Keratinocyte (primary cell): ENCODE measurements around the gene PPTC7. TPM values are rescaled to one million over a fixed set of nuclear protein-coding genes. Genes with fewer than 3 reads are reported as not detected.

ENCODE experiments used
- DNase-seq: peaks from one replicate; pipeline ENCODE4 v3.0.0-alpha.2; 2011; ENCODE audit warnings: low read depth, missing footprints, low spot score
- FAIRE-seq: peaks from 2 replicates; lab custom pipeline; 2011; peaks lifted over from hg19 to GRCh38; lab: Jason Lieb, UNC
- H2AFZ ChIP-seq: 2 replicates; pipeline ENCODE4 v1.6.0; 2012; ENCODE audit warnings: low read length, control low read depth, inconsistent platforms; ENCODE audit not compliant: control insufficient read depth
- H3K27ac ChIP-seq: 2 replicates; pipeline ENCODE4 v1.5.1; 2011; ENCODE audit warnings: low read length; ENCODE audit not compliant: control insufficient read depth, insufficient read depth
- H3K27me3 ChIP-seq: 3 replicates; pipeline ENCODE4 v1.6.0; 2011; ENCODE audit warnings: low read length; ENCODE audit not compliant: control insufficient read depth, insufficient read depth; ENCODE audit errors: extremely low read depth
- H3K36me3 ChIP-seq, 2 experiments: 2 replicates in 1 of 2; 3 replicates in 1 of 2; pipeline ENCODE4 v1.5.1; 2011; ENCODE audit warnings: low read length in 2 of 2, mild to moderate bottlenecking in 1 of 2; ENCODE audit not compliant: control insufficient read depth in 2 of 2, insufficient read depth in 2 of 2; ENCODE audit errors: extremely low read depth in 1 of 2
- H3K4me1 ChIP-seq: 3 replicates; pipeline ENCODE4 v1.5.1; 2011; ENCODE audit warnings: low read length; ENCODE audit not compliant: control insufficient read depth, insufficient read depth; ENCODE audit errors: extremely low read depth
- H3K4me2 ChIP-seq: 3 replicates; pipeline ENCODE4 v1.6.0; 2011; ENCODE audit warnings: low read depth, low read length; ENCODE audit not compliant: control insufficient read depth, insufficient read depth; ENCODE audit errors: extremely low read depth
- H3K4me3 ChIP-seq, 3 experiments: fragments of 200-600 bp in 1 of 3; sonication (generic) in 1 of 3; 2 replicates in 2 of 3; 3 replicates in 1 of 3; pipeline ENCODE4 v1.5.1; 2011 to 2016; ENCODE audit warnings: low read length in 3 of 3, mild to moderate bottlenecking in 3 of 3, control low read depth in 2 of 3, inconsistent platforms in 1 of 3, low read depth in 1 of 3, mixed read lengths in 1 of 3, mixed run types in 1 of 3, moderate library complexity in 1 of 3; ENCODE audit not compliant: control insufficient read depth in 2 of 3, insufficient read depth in 2 of 3; ENCODE audit errors: extremely low read depth in 1 of 3
- H3K79me2 ChIP-seq: 2 replicates; pipeline ENCODE4 v1.6.0; 2012; ENCODE audit warnings: low read length; ENCODE audit not compliant: control insufficient read depth, insufficient read depth
- H3K9ac ChIP-seq: 3 replicates; pipeline ENCODE4 v1.6.0; 2011; ENCODE audit warnings: low read length; ENCODE audit not compliant: control insufficient read depth, insufficient read depth; ENCODE audit errors: extremely low read depth
- H3K9me1 ChIP-seq: 3 replicates; pipeline ENCODE4 v1.6.0; 2011; ENCODE audit warnings: low read length; ENCODE audit not compliant: control insufficient read depth, insufficient read depth; ENCODE audit errors: extremely low read depth
- H3K9me3 ChIP-seq: 2 replicates; pipeline ENCODE4 v1.5.1; 2012; ENCODE audit warnings: low read depth, low read length; ENCODE audit not compliant: control insufficient read depth
- H4K20me1 ChIP-seq: 3 replicates; pipeline ENCODE4 v1.6.0; 2011; ENCODE audit warnings: low read length; ENCODE audit not compliant: control insufficient read depth, insufficient read depth; ENCODE audit errors: extremely low read depth
- EZH2 ChIP-seq: IDR thresholded peaks from one replicate; pipeline ENCODE4 v1.6.1; 2012; ENCODE audit warnings: inconsistent platforms, mild to moderate bottlenecking, low read length, moderate library complexity
- dilution Hi-C: fragments of 300-500 bp; cut with MboI; formaldehyde crosslinking; loops from one replicate; pipeline ENCODE4 v1.7.0; 2020; ENCODE audit warnings: low sequenced_read_pairs; ENCODE audit not compliant: extremely low pct_ligation_motif_present
- polyA plus RNA-seq, 5 experiments: library from polyadenylated mRNA; depleted of rRNA in 3 of 5; stranded (reverse) in 3 of 5; stranded (forward) in 1 of 5; unstranded in 1 of 5; fragments of >200 nt; gene quantifications; 1 replicate in 1 of 5; 2 replicates in 3 of 5; 3 replicates in 1 of 5; pipeline versions ENCODE4 v1.2.1 to v1.2.3, GENCODE V29; 2011 to 2012; ENCODE audit warnings: missing spikeins in 2 of 5, low read depth in 1 of 5, low replicate concordance in 1 of 5
- TF ChIP-seq, protein P1 (sequence below), 3 experiments: IDR thresholded peaks in 1 of 3; conservative IDR thresholded peaks in 1 of 3; optimal IDR thresholded peaks in 1 of 3; 2 replicates in 2 of 3; 3 replicates in 1 of 3; pipeline versions ENCODE3 to v1.5.1; 2011; ENCODE audit warnings: low read length in 3 of 3, mild to moderate bottlenecking in 3 of 3, moderate library complexity in 2 of 3, control low read depth in 1 of 3, inconsistent platforms in 1 of 3; ENCODE audit not compliant: insufficient read depth in 2 of 3; ENCODE audit errors: extremely low read depth in 1 of 3

The PPTC7 gene
- polyA plus RNA-seq, 1 donor (not counting 4 experiments of a cell fraction or from before 2014, with no cell fraction given), result 35.9 TPM

DNA sequence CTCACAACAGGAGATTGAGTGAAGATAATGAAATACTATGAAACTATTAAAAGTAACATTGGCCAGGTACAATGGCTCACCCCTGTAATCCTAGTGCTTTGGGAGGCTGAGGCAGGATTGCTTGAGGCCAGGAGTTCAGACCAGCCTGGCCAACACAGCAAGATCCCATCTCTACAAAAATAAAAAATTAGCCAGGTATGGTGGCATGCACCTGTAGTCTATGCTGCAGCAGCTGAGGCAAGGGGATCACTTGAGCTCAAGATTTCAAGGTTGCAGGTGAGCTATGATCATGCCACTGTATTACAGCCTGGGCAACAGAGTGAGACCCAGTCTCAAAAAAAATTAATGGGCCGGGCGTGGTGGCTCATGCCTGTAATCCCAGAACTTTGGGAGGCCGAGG is 66.1 kb downstream of the PPTC7 start:
- no peaks in the 10 kb centered on the region for H3K27me3 ChIP-seq
- dilution Hi-C loops, result no loop called here
- no peak overlapping the region for H3K9ac ChIP-seq
- no peaks in the 10 kb centered on the region for H3K36me3 ChIP-seq
- H3K79me2 ChIP-seq, result no peaks in the 10 kb centered on the region
- no peak overlapping the region for H3K4me2 ChIP-seq
- H3K9me3 ChIP-seq, result no peaks in the 10 kb centered on the region
- H3K27ac ChIP-seq, result no peak overlapping the region
- no peak overlapping the region for H3K4me3 ChIP-seq
- FAIRE-seq, result no peak
- H3K4me1 ChIP-seq, result peaks cover 2% of the 10 kb centered on the region
- no peak for DNase-seq
- no peaks in the 10 kb centered on the region for H3K9me1 ChIP-seq
- no peak for TF ChIP-seq EZH2
- TF ChIP-seq, protein P1, sequence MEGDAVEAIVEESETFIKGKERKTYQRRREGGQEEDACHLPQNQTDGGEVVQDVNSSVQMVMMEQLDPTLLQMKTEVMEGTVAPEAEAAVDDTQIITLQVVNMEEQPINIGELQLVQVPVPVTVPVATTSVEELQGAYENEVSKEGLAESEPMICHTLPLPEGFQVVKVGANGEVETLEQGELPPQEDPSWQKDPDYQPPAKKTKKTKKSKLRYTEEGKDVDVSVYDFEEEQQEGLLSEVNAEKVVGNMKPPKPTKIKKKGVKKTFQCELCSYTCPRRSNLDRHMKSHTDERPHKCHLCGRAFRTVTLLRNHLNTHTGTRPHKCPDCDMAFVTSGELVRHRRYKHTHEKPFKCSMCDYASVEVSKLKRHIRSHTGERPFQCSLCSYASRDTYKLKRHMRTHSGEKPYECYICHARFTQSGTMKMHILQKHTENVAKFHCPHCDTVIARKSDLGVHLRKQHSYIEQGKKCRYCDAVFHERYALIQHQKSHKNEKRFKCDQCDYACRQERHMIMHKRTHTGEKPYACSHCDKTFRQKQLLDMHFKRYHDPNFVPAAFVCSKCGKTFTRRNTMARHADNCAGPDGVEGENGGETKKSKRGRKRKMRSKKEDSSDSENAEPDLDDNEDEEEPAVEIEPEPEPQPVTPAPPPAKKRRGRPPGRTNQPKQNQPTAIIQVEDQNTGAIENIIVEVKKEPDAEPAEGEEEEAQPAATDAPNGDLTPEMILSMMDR (optimal IDR thresholded peaks at IDR 0.05 in 1 of 3, IDR thresholded peaks at IDR 0.05 in 1 of 3, conservative IDR thresholded peaks at IDR 0.05 in 1 of 3; ENCODE audit: extremely low read depth in 1 of 3, insufficient read depth in 2 of 3, low read length in 3 of 3), result no peak
- H2AFZ ChIP-seq, result no peak overlapping the region
- no peaks in the 10 kb centered on the region for H4K20me1 ChIP-seq

DNA sequence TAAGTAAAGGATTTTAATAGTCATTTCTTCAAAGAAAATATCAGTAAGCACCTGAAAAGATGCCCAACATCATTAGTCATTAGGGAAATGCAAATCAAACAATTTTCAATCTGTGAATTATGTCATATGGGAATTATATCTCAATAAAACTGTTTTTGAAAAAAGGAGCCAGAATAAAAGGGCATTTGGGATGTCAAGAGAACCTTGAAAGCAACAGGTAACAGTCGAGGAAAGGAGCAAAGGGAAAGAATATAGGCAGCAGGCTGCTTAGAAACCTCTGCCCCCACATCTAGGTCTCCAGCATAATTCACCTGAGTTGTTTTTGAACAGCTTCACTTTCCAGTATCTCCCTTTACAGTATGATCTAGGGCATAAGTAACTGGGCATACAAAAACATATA is 68.8 kb downstream of the PPTC7 start:
- H3K79me2 ChIP-seq, result no peaks in the 10 kb centered on the region
- peaks cover 2% of the 10 kb centered on the region for H3K4me1 ChIP-seq
- H3K4me2 ChIP-seq, result no peak overlapping the region
- no peaks in the 10 kb centered on the region for H4K20me1 ChIP-seq
- H3K27me3 ChIP-seq, result no peaks in the 10 kb centered on the region
- dilution Hi-C loops, result no loop called here
- no peaks in the 10 kb centered on the region for H3K36me3 ChIP-seq
- no peak overlapping the region for H2AFZ ChIP-seq
- no peaks in the 10 kb centered on the region for H3K9me3 ChIP-seq
- no peak overlapping the region for H3K4me3 ChIP-seq
- no peak overlapping the region for H3K27ac ChIP-seq
- TF ChIP-seq, protein P1 (optimal IDR thresholded peaks at IDR 0.05 in 1 of 3, IDR thresholded peaks at IDR 0.05 in 1 of 3, conservative IDR thresholded peaks at IDR 0.05 in 1 of 3; ENCODE audit: extremely low read depth in 1 of 3, insufficient read depth in 2 of 3, low read length in 3 of 3), result no peak
- no peak for TF ChIP-seq EZH2
- no peak for FAIRE-seq
- H3K9ac ChIP-seq, result no peak overlapping the region
- no peak for DNase-seq
- H3K9me1 ChIP-seq, result no peaks in the 10 kb centered on the region
